Measurements from ENCODE around the gene ANO3.

Gene ANO3

GRCh38 chr11:26359055-26359454 is 27.1 kb downstream of the ANO3 start:
- DNase-seq (ENCODE audit: low read depth, low spot score): no peak

DNA sequence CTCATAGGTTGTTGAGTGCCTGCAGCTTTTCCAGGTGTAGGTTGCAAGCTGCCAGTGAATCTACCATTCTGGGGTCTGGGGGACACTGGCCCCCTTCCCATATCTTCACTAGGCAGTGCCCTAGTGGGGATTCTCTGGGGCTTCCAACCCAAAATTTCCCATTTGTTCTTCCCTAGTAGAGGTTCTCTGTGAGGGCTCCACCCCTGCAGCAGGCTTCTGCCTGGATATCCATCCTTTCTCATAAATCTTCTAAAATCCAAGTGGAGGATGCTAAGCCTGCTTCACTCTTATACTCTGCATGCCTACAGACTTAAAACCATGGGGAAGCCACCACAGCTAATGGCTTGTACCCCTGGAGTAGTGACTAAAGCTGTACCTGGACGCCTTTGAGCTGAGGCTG is 33.4 kb downstream of the ANO3 start:
- no peak for DNase-seq (ENCODE audit: low read depth, low spot score)

DNA sequence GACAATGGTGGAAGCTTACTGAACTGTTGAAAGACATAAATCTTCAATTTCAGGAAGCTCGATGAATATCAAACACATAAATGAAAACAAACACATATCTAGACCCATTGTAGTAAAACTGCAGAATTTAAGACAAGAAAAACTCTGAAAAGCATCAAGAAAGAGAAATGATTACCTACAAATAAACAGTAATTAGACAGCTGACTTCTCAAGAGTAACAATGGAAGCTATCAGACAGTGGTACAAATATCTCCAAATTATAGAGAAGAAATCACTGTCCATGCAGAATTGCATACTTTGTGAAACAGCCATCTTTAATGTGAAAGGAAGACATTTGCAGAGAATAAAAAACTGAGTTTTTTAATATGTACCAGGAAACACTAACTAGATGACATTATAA is 45.7 kb downstream of the ANO3 start:
- DNase-seq (ENCODE audit: low read depth, low spot score): no peak

GRCh38 chr11:26399336-26399735 is 67.4 kb downstream of the ANO3 start:
- DNase-seq (ENCODE audit: low read depth, low spot score): no peak

- DNase-seq (ENCODE audit: low read depth, low spot score): no peak
Measured at GRCh38 chr11:26410706-26411366, 78.9 kb downstream of the ANO3 start.

GRCh38 chr11:26412955-26413354 is 81.0 kb downstream of the ANO3 start:
- DNase-seq (ENCODE audit: low read depth, low spot score): no peak

DNA sequence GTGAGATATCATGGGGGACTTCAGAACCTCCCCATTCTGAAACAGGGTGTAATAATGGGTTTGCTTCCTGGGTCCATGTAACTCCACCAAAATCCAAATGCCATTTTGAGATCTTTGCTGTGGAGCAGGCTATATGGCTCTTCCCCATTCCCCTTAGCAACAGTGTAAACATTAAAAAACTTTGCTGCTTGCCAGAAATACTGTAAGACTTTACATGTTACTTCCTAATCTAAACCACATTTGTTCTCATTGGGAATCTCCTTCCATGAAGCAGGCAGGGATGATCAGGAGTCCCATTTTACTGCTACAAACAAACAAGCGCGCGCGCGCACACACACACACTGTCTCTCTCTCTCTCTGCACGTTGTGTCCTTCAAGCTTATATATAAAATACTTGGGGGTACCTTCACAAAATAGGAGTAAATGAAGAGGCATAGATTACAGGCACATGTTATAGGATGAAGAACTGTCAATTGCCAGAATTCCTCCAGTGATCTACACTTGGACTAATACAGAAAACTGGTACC is 86.5 kb downstream of the ANO3 start:
- no peak for DNase-seq (ENCODE audit: low read depth, low spot score)

DNA sequence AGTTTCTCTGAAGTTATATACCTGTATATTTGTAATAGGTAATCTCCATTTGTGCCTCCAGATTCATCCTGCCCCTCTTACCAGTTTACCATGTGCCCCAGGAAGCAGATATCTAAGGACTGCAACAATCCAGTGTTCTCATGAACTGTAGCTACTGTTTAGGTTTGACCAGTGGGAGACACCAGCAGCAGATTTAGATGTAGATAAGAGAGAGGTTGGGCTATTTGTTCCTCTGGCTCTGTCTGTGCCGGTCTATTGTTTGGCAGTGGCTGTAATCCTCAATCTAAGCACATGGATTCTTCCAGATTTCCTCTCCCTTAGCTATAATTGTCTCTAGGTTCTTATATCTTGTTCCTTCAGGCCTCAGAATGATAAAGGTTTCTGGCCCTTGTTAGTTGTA is 88.4 kb downstream of the ANO3 start:
- no peak for DNase-seq (ENCODE audit: low read depth, low spot score)

DNA sequence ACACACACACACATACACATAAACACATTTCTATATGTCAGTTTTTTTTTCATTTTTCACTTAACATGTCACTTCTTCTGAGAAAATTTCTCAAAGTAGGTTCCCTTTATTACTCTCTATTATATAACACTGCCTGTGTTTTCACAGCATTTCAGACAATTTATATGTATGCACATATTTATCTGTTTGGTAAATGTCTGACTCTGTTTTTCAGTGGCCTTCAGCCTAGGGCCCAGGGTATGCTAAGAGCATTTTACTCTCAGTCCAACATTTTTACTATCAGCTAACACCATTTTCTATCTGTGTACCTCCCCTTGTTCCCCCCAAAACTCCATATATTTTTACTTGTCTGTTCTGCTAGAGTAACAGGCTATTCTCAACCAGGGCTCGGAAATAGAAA is 92.3 kb downstream of the ANO3 start:
- no peak for DNase-seq (ENCODE audit: low read depth, low spot score)

DNA sequence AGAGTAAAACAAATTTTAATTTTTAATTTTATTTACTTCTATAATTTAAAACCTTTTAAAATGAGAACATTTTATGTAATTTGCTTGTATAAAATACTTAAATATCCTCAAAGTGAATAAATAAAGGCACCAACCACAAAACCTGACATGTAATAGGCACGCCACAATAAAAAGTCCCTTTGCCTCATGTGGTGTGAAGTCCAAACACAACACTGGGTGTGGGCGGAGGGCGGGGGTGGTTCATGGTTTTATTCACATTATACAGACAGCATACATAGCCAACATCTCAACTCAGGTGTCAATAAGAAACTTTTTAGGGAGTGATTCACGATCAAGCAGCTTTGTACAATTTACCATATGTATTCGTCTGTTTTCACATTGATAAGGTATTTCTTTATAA is 107.9 kb downstream of the ANO3 start:
- DNase-seq (ENCODE audit: low read depth, low spot score): no peak

DNA sequence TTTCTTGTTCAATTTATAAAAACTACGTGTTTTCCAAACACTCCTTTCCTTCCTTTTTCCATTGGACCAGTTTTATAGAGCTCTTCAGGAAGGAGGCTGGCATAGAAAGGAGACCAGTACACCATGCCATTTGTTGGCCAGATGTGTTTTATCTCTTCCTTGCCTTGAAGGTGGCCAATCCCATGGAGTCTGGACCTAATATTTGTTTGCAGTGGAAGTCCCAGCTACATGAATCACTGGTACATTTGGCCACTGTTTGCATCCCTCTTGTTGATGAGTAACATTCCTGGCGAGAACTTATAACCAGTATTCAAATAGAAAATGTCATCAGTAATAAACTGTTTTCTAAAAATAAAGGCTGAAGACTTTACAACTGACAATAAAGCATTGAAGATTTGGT is 110.2 kb downstream of the ANO3 start:
- DNase-seq (ENCODE audit: low read depth, low spot score): no peak

DNA sequence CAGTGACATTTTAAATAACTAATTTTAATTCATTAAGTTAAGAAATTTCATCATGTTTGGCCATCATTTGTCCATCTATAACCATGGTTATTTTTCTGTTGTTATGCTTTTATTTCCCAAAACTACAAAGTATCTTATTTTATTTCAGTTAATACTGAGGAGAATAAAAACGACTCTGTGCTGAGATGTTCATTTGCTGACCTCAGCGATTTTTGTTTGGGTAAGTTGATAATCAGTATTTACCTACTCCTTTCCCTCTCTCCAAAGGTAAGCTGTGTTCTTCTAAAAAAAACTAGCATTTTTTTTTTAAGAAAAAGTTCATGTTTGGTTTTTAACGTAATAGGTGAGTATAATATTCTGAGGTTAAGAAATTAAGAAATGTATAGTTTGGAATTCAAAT is 111.7 kb downstream of the ANO3 start:
- no peak for DNase-seq (ENCODE audit: low read depth, low spot score)

DNA sequence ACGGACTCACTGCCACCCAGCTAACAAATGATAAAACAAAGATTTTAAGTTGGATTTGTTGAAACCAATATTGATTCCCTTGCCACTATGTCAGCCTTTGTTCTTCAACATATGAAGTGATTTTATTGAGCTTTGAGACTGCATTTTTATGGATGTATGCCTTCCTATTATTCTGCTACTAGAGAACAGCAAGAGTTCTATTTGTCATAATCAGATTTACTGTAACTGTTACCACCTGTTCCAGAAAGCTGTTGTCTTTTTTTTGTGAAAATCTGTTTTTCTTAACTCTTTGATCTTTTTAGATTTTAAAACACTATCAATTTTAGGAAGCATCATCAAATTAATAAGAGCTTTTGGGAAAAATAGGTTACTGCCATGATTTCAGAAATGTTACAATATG is 125.7 kb downstream of the ANO3 start:
- DNase-seq (ENCODE audit: low read depth, low spot score): no peak

DNA sequence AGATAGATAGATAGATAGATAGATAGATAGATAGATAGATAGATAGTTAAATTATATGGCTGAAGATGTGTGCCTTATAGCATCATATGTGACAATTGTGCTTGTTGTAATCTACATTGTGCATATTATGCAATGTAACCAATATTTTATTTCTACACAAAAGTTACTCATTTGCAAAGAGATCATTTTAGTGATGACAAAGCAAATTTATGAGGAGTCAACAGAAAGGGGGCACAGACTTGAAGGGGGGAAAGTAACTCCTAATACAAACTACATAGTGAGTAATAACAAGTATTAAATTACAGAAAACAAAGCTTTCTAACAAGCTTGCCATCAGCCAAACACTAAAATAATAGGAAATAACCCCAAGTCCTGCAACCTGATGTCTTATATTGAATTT is 133.3 kb downstream of the ANO3 start:
- DNase-seq (ENCODE audit: low read depth, low spot score): no peak

- no peak for DNase-seq (ENCODE audit: low read depth, low spot score)
Measured at GRCh38 chr11:26467506-26467905, 135.6 kb downstream of the ANO3 start.

- DNase-seq (ENCODE audit: low read depth, low spot score): no peak
Measured at GRCh38 chr11:26470992-26471391, 139.1 kb downstream of the ANO3 start.

DNA sequence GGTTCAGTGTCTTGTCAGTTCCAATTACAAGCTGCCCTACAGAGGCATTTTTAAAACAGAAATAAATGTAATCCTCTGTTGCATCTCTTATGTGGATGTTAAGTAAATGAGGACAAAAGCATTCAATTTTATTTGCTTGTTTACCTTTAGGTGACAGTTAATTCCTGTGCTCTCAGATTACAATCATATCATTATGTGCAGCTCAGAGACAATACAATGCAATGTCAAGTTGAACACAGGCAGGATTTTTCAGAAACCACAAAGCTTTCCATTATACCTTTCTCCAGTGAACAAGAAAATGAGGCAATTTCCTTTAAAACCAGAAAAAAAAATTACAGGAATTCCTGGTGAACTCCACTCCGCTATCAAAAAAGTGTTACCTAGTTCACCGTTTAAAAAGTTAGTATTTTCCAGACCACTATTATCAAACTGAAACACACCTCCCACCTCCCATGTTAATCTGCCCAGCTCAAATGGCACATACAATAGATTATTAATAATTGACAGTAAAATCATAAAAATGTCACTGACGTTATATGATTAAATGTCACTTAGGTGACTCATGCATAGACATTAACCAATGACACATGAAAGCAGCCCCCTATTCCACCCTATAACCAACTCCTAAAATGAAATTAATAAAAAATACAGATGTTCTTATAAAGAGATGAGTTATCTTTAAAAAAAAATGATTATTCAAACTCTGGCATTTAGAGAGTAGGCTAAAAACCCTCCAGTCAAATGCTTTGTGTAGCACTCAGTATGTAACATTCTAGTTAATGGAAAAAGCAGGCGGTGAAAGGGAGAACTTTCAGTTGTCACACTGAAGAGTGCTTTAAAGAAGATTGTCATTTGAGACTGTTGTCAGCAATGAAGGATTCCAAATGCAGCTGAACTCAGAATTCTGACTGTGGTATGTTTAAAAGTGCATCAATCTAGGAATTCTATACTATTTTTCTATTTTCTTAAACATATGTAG is 141.6 kb downstream of the ANO3 start:
- no peak for DNase-seq (ENCODE audit: low read depth, low spot score)

DNA sequence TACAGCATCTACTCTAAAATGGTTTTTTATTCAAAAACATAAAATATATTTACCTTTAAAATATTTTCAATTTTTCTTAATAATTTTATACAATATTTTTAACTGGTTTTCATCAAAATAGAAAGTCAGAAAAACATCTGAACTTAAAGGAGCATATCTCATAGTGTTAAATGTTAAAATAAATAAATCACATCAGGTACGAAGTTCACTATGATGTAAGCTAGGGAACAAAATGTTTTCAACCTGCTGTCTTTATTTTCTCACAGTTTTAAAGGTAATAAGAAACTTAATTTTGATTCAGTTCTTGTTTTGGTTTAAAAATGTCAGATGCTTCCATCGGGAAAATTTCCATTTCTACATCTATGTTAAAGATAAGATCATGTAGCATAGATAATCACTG is 142.5 kb downstream of the ANO3 start:
- DNase-seq (ENCODE audit: low read depth, low spot score): no peak

DNA sequence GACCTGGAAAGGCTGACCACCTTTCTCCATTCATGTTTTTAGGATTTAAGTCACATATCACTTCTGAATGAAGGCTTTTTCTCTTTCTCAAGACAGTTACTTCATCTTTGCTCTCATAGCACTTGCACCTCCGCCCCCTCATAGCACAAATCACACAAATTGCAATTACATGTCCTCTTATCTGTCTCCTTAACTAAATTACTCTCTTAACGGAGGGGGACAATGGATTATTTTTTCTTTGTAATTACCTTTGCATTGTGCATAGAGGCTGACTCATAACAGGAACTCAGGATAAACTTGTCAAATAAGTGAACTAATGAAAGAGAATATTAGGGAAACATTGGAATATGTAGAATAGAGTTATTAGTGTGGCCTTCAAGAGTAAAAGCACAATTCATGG is 145.5 kb downstream of the ANO3 start:
- no peak for DNase-seq (ENCODE audit: low read depth, low spot score)

DNA sequence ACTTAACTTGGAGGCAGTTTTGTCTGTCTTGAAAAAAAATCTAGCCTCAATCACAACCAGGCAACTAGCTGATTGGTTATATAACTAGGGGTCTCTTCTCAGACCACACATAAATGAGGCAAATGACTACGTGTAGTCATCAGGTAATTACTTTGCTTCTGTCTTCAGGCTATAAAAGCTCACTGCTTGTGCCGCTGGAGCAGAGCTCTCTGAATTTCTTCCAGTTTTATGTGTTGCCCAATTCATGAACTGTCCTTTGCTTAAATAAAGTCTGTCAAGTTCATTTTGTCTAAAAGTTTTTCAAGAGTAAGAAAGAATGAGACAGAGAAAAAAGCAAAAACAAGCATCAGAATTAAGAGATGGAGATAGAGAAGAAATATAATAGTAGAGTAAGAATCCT is 146.8 kb downstream of the ANO3 start:
- DNase-seq (ENCODE audit: low read depth, low spot score): no peak

DNA sequence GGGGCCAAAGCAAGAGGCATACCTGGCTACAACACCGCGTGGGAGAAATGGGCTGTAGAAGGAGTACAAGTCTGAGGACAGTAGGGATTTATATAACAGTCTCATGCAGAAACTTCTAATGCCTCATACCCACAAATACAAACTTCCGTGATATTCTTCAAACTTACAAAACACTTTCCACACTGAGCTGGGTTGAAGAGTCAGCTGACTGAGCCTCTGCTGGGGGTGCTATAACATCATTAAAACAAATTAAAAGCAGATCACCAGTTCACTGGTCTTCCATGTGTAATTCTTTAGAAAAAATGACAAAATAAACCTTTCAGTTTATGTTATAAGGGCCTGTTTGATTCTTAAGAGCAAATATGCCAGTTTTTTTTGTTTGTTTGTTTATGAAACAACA is 148.1 kb downstream of the ANO3 start:
- no peak for DNase-seq (ENCODE audit: low read depth, low spot score)

DNA sequence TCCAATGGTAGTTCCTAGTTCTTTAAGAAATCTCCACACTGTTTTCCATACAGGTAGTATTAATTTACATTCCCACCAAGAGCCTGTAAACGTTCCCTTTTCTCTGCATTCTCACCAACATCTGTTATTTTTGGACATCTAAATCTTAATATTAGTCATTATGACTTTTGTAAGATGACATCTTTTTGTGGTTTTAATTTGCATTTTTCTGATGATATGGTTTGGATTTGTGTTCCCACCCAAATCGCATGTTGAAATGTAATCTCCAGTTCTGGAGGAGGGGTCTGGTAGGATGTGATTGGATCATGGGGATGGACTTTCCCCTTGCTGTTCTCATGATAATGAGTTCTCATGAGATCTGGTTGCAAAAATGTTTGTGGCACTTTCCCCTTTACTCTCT is 151.2 kb downstream of the ANO3 start:
- DNase-seq (ENCODE audit: low read depth, low spot score): no peak

DNA sequence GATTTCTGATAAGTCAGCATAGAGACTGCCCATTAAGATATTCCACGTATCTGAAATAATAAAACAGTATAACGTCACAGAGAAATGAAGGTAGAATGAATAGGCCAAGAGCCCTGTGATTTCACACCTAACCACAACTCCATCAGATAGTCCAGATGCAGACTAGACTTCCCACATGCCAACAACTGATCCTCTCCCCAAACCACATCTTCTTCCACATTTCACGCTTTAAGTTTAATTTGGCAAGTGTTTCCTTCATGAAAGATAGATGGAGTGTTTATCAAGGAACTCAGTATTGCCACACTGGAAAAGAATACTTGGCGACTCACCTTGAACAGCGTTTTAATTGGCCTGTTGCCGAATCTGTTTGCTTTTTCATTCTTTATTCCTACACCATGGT is 158.6 kb downstream of the ANO3 start:
- DNase-seq (ENCODE audit: low read depth, low spot score): no peak

Data from activated CD4-positive, CD25-positive, alpha-beta regulatory T cell treated with anti-CD3 and anti-CD28 coated beads, Interleukin-2, amount 50 U/mL, for 16 hours (primary cell).